Large intestine (tissue), 3 donors: ENCODE data around the gene PDZD2. TPM values are rescaled to one million over a fixed set of nuclear protein-coding genes. Genes with fewer than 3 reads are reported as not detected.

Experiments used
- DNase-seq, 2 donors: peaks; one replicate each; pipeline versions ENCODE4 v3.0.0 to v3.0.0-alpha.2; 2013
- H3K27ac ChIP-seq: one replicate; pipeline ENCODE4 v1.5.1; 2013; ENCODE audit warnings: low read length
- H3K27me3 ChIP-seq: 2 replicates; pipeline ENCODE4 v1.6.1; 2013; ENCODE audit warnings: low read length; ENCODE audit not compliant: control insufficient read depth, insufficient read depth
- H3K36me3 ChIP-seq: 2 replicates; pipeline ENCODE4 v1.6.1; 2013; ENCODE audit warnings: low read length; ENCODE audit not compliant: control insufficient read depth, insufficient read depth
- H3K4me1 ChIP-seq: one replicate; pipeline ENCODE4 v1.6.1; 2013; ENCODE audit warnings: low read length; ENCODE audit not compliant: control insufficient read depth, insufficient read depth
- H3K4me3 ChIP-seq: one replicate; pipeline ENCODE4 v1.5.1; 2013; ENCODE audit warnings: low read length
- H3K9me3 ChIP-seq: one replicate; pipeline ENCODE4 v1.6.1; 2013; ENCODE audit warnings: mild to moderate bottlenecking, low read depth, low read length, moderate library complexity; ENCODE audit not compliant: control insufficient read depth
- WGBS: methylation state at CpG from one replicate; pipeline ENCODE4 v1.1.5; 2013; ENCODE audit warnings: low lambda C conversion rate; ENCODE audit not compliant: insufficient coverage; 5-methylcytosine and 5-hydroxymethylcytosine counted together
- polyA plus RNA-seq: library from polyadenylated mRNA; unstranded; fragments of 120-200 nt; gene quantifications from one replicate; pipeline ENCODE4 v1.2.1, GENCODE V29; 2013

Gene PDZD2
- polyA plus RNA-seq, 1 donor, result 4.7 TPM

GRCh38 chr5:31889001-31889561 is 250.2 kb downstream of the PDZD2 start:
- 90% methylated on average over 3 of the region's 8 CpGs for WGBS
- Histone ChIP-seq H3K27me3 (no peaks in the 10 kb centered on the region), H3K27ac (no peak overlapping the region), H3K9me3 (no peaks in the 10 kb centered on the region), H3K4me1 (peaks cover 4% of the 10 kb centered on the region), H3K36me3 (no peaks in the 10 kb centered on the region), H3K4me3 (no peak overlapping the region)
- DNase-seq, result peak in 1 of 2 donors; percentile 27

DNA sequence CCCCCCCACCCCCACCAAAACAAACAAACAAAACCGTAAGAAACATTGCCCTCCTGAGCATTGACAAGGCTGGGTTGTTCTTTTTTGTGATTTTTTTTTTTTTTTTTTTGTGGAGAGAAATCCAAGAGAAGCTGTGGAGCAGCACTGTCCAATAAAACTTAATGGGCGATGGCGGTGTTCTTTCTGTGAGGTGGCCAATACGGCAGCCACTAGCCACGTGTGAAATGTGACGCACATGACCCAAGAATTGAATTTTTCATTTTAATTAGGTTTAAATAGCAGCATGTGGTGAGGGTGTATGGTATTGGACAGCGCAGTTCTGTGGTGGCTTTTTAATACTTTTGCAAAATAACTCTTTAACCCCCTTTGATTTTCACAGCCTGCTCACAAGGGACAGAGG is 251.1 kb downstream of the PDZD2 start:
- no peak overlapping the region for H3K4me3 ChIP-seq
- peaks cover 4% of the 10 kb centered on the region for H3K4me1 ChIP-seq
- H3K36me3 ChIP-seq, result no peaks in the 10 kb centered on the region
- WGBS, result no CpG with 5 or more reads among the region's 7 CpGs
- H3K9me3 ChIP-seq, result no peaks in the 10 kb centered on the region
- no peak for DNase-seq
- no peak overlapping the region for H3K27ac ChIP-seq
- H3K27me3 ChIP-seq, result no peaks in the 10 kb centered on the region

- H3K9me3 ChIP-seq, result no peaks in the 10 kb centered on the region
- H3K36me3 ChIP-seq, result no peaks in the 10 kb centered on the region
- H3K4me3 ChIP-seq, result no peak overlapping the region
- H3K4me1 ChIP-seq, result peaks cover 4% of the 10 kb centered on the region
- no peaks in the 10 kb centered on the region for H3K27me3 ChIP-seq
- 80% methylated on average over 1 of the region's 6 CpGs for WGBS
- no peak overlapping the region for H3K27ac ChIP-seq
- no peak for DNase-seq
These were observed 255.2 kb downstream of the PDZD2 start for GRCh38 chr5:31894141-31894540.

DNA sequence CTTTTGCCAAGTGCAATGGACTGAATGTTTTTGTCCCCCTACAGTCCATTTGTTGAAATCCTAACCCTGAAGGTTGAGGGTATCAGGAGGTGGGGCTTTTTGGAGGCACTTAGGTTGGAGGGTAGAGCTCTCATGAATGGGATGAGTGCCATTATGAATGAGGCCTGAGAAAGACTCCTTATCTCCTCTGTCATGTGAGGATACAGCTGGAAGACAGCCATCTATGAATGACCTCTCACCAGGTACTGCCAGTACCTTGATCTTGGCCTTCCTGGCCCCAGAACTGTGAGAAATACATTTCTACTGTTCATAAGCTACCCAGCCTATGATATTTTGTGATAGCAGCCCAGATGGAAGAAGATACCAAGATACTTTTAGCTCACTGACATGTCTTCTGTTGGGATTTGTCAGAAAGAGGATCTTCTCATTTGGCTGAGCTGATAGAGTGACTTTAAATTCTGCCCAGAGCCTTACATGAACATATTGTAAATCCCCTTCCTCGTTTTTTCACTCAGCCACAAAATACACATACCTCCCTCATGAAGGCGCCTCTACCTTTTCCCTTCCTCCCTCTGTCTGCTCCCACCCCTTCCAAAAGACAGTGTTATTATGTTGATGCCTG is 256.4 kb downstream of the PDZD2 start:
- Histone ChIP-seq H3K9me3 (no peaks in the 10 kb centered on the region), H3K4me3 (no peak overlapping the region), H3K36me3 (no peaks in the 10 kb centered on the region), H3K27me3 (no peaks in the 10 kb centered on the region), H3K4me1 (peaks cover 4% of the 10 kb centered on the region), H3K27ac (no peak overlapping the region)
- DNase-seq, result no peak
- WGBS, result 75% methylated on average over 2 of the region's 2 CpGs

DNA sequence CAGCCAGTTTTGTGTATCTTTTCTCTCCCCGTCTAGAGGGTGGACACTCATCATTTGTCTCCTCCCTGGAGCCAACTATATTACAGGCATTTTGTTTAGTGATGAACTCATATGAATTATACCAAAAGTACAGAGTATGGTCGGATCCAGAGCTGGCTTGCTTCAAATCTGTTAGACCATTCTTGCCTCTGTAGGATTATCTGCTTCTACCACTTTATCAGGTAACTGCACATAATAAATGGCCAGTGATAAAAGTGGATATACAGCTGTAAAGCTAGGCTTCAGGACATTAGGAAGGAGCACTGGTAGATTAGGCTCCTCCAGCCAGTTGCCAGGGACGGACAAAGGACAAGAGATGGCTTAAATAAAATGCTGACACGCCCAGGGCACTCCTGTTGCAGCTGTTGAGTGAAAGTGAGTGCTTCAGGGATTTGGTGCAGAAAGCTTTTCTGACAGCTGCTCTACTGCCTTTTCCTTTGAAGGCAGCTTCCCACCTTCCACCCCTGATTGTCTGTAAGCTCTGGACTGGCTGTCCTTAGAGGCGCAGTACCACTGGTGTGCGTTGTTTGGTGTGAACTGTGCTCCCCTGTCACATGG is 259.2 kb downstream of the PDZD2 start:
- Histone ChIP-seq H3K4me1 (no peaks in the 10 kb centered on the region), H3K4me3 (no peak overlapping the region), H3K36me3 (no peaks in the 10 kb centered on the region), H3K27ac (no peak overlapping the region), H3K27me3 (no peaks in the 10 kb centered on the region), H3K9me3 (no peaks in the 10 kb centered on the region)
- no peak for DNase-seq
- WGBS, result no CpG with 5 or more reads among the region's 6 CpGs

GRCh38 chr5:31900296-31900865 is 261.4 kb downstream of the PDZD2 start:
- Histone ChIP-seq H3K4me1 (no peaks in the 10 kb centered on the region), H3K27ac (no peak overlapping the region), H3K4me3 (no peak overlapping the region), H3K36me3 (no peaks in the 10 kb centered on the region), H3K27me3 (no peaks in the 10 kb centered on the region), H3K9me3 (no peaks in the 10 kb centered on the region)
- no peak for DNase-seq
- WGBS, result 100% methylated on average over 1 of the region's 5 CpGs

- Histone ChIP-seq H3K9me3 (no peaks in the 10 kb centered on the region), H3K36me3 (no peaks in the 10 kb centered on the region), H3K4me3 (no peak overlapping the region), H3K27ac (no peak overlapping the region), H3K4me1 (no peaks in the 10 kb centered on the region), H3K27me3 (no peaks in the 10 kb centered on the region)
- WGBS, result 100% methylated on average over 2 of the region's 8 CpGs
- no peak for DNase-seq
These were observed 263.0 kb downstream of the PDZD2 start for GRCh38 chr5:31901807-31902530.

DNA sequence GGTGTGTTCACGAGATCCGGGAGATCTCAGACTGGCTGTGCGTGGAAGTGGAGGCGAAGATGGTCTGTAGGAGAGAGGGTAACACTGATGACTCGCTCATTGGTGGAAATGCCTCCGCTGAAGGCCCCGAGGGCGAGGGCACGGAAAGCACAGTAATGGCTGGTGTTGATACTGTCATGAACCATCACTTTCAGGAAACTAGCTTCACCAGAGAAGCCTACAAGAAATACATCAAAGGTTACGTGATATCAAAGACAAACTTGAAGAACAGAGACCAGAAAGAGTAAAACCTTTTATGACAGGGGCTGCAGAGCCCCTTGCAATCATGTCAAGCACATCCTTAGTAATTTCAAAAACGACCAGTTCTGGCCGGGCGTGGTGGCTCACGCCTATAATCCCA is 269.5 kb downstream of the PDZD2 start:
- no peak for DNase-seq
- Histone ChIP-seq H3K27ac (no peak overlapping the region), H3K36me3 (no peaks in the 10 kb centered on the region), H3K27me3 (no peaks in the 10 kb centered on the region), H3K9me3 (no peaks in the 10 kb centered on the region), H3K4me3 (no peak overlapping the region), H3K4me1 (no peaks in the 10 kb centered on the region)
- WGBS, result no CpG with 5 or more reads among the region's 14 CpGs

DNA sequence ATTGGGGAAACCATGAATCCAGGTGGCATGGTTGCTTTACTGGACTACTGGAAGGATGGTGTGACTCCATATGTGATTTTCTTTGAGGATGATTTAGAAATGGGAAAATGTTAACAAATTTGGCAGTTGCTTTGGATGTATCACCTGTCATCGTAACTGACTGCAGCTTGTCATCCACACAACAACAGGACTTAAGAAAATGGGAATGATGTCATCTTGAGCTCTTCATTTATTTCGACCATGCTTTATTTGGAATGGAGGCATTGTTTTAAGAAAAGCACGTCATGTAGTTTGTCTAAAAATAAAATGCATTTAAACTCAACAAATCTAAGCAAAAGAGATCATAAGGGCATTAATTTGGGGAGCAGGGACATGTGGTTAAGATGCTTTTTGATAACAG is 270.1 kb downstream of the PDZD2 start:
- Histone ChIP-seq H3K4me3 (no peak overlapping the region), H3K27ac (no peak overlapping the region), H3K36me3 (no peaks in the 10 kb centered on the region), H3K4me1 (no peaks in the 10 kb centered on the region), H3K9me3 (no peaks in the 10 kb centered on the region), H3K27me3 (no peaks in the 10 kb centered on the region)
- 93% methylated on average over 2 of the region's 3 CpGs for WGBS
- DNase-seq, result no peak
